Measurements from ENCODE around the gene SNX13.

Gene SNX13, protein sequence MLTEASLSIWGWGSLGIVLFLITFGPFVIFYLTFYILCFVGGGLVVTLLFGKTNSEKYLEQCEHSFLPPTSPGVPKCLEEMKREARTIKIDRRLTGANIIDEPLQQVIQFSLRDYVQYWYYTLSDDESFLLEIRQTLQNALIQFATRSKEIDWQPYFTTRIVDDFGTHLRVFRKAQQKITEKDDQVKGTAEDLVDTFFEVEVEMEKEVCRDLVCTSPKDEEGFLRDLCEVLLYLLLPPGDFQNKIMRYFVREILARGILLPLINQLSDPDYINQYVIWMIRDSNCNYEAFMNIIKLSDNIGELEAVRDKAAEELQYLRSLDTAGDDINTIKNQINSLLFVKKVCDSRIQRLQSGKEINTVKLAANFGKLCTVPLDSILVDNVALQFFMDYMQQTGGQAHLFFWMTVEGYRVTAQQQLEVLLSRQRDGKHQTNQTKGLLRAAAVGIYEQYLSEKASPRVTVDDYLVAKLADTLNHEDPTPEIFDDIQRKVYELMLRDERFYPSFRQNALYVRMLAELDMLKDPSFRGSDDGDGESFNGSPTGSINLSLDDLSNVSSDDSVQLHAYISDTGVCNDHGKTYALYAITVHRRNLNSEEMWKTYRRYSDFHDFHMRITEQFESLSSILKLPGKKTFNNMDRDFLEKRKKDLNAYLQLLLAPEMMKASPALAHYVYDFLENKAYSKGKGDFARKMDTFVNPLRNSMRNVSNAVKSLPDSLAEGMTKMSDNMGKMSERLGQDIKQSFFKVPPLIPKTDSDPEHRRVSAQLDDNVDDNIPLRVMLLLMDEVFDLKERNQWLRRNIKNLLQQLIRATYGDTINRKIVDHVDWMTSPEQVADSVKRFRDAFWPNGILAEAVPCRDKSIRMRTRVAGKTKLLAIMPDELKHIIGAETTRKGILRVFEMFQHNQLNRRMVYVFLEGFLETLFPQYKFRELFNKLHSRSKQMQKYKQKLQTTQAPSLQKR

DNA sequence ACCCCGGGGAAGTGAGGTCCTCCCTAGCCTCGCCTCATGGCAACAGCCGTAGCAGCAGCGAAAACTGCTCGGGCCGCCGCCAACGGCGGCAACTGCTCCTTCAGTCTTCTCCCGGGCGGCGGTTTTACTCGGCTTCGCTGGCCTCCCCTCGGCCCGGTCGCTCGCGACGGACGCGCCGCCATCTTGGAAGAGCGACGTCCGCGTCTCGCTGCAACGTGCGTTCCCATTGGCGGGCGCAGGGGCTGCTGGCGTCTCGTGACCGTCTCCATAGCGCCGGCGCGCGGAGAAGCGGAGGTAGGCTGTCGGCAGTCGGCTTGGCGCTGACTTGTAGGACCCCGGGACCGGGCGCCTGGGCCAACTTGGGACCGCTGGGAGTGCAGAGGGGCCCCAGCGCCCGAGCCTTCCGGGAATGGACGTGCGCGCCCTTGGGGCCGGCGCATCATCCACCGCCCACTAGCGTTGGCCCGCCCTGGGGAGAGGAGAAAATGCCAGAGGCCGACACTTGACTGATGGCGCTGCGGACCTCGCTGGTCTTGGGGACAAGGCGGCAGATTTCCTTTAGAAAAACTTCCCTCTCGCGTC lies at the start of gene SNX13:
TSS of gene SNX13 (minus strand) at position 193 of the 582 bp plus-strand sequence. CDS start 199 bp downstream, outside the sequence.
- peak; percentile 74 to 89 (median 79) for DNase-seq (ENCODE audit: low read depth in 2 of 3, low spot score in 1 of 3)

DNA sequence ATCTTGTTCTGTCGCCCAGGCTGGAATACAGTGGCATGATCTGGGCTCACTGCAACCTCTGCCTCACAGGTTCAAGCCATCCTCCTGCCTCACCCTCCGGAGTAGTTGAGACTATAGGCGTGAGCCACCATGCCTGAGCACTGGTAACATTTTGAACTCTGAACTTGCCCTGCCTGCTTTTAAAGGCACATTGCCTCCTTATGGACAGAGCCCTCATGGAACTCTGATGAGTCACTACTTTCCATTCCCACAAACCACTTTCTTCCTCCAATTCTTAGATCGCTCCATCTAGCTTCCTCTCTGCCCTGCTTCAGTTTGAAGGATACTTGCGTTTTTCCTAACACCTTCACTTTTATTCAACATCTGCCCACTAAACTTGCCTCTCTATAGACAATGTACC lies 49.3 kb upstream of the SNX13 start:
- no peak for DNase-seq (ENCODE audit: low read depth in 2 of 3, low spot score in 1 of 3)

DNA sequence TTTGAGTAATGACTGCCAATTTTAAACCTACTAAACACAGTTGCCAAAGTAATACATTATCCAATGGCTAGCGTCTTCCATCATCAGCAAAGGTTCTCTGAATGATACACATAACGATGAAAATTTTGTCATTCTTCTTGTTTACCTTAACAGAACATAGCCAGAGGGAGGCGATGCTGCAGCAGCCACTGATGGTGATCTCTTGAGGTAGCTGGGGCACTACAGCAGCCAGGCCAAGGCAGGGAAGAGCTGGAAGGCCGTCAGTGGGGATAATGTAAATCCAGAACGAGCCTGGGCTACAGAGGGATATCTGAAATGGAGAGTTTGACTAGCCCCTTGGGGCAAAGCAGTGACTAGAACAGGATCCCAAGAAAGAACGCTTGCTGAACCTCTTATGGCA lies 48.6 kb upstream of the SNX13 start:
- DNase-seq (ENCODE audit: low read depth in 2 of 3, low spot score in 1 of 3), result no peak

DNA sequence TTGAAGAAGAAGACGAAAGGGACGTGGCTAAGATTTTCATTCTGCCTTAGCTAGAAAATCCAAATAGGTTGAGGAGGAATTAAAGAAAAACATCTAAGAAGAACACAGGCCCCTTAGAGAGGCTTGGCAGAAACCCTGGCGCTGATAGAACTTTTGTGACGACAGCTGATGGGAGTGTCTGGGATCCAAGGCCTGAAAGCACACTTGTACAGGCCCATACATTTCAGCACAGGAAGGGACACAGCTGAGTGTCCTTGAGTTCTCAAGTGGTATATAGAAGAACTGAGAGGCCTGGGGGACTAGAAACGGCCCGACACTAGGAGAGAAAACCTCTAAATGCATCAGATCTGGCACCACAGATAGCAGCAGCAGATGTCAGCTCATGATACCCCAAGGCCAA lies 47.8 kb upstream of the SNX13 start:
- no peak for DNase-seq (ENCODE audit: low read depth in 2 of 3, low spot score in 1 of 3)

DNA sequence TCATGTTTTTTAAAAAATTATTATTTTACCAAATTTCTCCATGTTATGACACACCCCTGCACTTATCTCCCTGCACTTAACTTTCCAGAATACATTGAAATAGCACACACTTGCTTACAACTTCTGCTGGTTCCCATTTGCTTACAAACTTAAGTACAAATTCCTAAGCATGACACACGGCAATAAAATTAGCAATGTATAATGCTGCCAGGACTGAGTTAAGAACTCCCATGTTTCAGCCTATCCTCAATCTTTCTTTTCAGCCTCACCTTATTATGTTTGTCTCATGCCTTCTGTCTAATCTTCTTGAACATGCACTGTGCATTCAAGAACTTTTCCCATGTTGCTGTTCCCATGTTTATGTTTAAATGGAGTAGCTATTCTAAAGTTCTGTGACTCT lies 46.6 kb upstream of the SNX13 start:
- no peak for DNase-seq (ENCODE audit: low read depth in 2 of 3, low spot score in 1 of 3)

DNA sequence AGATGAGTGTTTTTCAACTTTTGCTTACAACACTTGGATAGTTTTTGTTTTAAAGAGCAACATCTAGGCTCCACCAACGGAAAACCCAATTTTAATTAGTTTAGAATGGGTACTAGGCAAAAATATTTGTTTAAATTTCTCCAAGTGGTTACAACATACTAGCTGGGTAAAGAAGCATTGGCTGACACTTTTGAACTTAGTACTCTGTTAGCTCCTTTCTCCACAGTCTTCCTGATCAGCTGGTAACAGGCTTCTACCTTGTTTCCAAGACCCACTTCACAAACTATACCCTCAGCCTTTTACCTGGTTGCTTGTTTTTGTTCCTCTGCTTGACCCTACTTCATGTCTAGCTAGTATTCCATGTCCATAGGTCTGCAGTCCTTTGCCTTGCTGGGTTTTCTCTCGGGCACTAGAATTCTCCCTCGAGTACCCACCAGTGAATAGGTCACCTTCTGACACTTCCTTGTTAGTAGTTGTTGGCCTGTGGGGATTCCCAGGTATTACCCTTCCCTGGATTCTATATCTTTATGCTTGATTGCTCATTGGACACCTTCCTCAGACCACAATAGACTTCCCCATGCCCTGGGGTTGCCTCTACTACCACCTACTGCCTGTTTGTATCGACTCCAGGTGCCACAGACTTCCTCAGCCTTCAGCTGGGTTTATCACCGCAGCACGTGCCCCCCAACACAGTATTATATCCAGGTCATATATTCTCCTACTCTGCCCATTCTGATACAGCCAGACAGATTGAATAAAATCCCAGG lies 45.4 kb upstream of the SNX13 start:
- no peak for DNase-seq (ENCODE audit: low read depth in 2 of 3, low spot score in 1 of 3)

DNA sequence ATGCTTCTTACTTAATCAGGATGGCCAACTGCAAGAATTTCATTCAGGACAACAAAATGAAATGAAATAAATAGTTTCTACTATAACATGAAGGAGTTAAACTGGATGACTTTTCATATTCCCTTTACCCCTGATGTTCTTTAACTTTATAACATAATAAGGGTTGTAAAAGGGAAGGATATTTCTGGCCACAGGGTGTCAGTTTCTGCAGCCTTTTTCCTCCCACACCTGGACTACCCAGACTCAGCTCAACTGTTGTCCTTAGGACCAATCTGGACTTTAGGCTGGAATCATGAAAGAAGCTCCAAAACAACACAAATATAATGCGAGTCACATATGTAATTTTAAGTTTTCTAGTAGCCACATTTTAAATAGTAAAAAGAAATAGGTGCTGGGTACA lies 44.0 kb upstream of the SNX13 start:
- DNase-seq (ENCODE audit: low read depth in 2 of 3, low spot score in 1 of 3), result no peak

DNA sequence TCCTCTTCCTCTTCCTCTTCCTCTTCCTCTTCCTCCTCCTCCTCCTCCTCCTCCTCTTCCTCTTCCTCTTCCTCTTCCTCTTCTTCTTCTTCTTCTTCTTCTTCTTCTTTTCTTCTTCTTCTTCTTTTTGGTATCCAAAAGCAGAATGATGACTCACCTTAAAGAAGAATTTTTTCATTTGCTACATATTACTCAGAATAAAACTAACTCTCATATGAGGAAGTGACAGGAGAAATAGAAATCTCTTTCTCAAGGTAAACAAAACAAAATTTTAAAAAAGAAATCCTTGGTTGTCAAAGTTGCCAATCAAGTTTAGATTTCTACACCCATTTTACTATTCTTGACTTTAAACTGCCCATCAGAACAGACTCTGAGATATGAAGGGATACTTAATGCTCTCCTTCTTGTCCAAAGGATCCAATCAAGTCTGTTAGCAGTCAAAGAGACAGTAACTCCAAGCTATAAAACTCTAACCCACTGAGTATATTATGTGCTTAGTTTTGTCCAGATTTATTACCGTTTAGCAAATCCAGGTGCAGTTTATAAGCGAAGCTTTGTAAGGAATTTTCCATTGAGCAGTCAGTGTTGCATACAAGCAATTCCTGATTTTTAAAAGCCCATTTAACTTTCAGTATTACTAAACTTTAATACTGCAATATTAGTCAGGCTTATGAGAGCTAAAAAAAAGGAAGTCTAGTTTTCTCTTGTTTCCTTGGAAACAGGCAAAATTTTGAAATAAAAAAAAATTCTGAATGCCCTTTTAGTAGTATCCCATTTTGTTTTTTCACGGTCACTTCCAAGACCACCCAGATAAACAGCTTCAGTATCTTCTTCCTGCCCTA lies 43.1 kb upstream of the SNX13 start:
- DNase-seq (ENCODE audit: low read depth in 2 of 3, low spot score in 1 of 3), result no peak

DNA sequence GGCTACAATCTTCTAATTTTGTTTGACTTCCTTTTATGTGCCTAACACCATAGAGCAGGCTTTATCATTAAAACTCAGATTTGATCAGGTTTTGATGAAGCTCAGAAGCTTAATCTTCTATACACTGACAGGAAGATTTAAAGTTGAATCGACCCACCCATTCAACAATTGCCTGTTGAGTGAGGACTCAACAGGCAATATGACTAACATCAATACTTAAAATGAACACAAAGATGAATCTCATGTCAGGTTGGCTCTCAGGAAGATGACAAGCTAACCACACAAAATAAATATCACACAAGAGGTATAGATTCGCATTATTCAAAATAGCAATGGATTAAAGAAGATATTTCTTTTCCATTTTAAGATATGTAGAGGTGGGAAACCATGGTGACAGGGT lies 36.7 kb upstream of the SNX13 start:
- DNase-seq (ENCODE audit: low read depth in 2 of 3, low spot score in 1 of 3), result no peak

DNA sequence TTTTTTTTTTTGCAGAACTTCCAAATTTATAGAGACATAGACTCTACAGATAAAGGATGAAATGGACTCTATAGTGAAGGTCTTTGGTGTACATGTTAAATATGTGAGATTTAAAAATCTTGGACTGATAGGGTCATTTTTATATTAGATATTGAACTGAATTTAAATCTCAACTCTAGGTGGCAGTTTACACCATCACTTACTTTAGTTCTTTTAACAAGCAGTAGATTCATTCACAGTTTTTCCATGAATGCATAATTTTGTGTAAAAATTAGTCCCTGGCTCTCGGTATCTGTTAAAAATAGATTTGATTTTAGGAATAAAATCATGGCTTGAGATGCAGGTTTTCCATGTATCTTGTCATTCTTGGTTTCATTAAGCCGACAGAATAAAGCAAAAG lies 31.1 kb upstream of the SNX13 start:
- no peak for DNase-seq (ENCODE audit: low read depth in 2 of 3, low spot score in 1 of 3)

DNA sequence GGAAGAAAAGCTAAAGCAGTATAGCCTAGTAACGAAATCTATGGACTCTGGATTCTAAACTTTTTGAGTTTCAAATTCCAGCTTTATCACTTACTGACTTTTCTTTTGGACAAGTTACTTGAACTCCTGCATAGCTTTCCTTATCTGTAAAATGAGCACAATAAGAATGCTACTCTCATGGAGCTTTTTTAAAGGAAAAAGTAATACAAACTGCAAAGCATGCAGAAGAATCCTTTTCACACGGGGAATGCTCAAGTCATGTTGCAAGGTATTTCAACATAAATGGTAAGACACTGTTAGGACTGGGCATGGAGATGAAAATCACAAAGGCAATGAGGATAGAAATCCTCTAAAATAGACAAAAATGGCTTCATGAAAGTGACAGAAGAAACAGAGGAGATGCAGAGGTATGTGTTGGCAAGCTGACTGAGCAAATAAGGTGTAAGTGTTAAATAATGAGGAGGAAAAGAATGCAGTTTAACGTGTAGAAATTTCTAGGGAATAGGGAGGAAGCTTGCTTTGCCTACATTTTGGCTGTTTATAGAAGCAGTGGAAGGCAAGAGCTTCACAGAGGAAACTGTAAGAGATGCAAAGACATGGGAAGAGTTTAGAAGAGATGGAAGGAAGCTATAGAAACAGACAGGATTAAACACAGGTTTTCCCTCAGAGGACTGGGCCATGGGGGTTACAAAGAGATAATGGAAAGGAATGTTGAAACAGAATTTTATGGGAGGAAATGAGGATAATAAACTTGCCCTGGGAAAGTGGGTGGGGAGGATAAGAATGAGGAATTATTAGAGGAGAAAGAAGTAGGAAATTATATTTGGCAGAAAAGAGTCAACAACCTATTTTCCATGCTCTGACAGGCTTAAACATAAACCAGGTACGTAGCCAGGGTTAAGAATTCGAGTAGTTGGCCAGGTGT lies 28.8 kb upstream of the SNX13 start:
- no peak for DNase-seq (ENCODE audit: low read depth in 2 of 3, low spot score in 1 of 3)

DNA sequence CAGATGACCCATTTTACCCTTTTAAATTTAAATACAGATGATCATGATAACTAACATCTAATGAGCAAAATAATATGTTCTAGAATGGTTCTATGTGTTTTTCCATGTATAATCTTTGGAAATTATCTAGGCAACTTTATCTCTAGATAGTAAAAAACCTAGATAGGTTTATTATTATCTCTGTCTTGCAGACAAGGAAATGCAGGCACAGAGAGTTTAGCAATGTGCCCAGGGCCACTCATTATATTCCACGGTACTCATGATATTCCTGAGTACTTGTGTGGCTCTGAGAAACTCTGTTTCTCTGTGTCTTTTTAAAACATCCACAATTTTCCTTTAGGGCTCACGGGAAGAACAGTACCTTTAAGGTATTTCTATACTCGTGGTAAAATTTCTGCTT lies 26.4 kb upstream of the SNX13 start:
- DNase-seq (ENCODE audit: low read depth in 2 of 3, low spot score in 1 of 3), result no peak

DNA sequence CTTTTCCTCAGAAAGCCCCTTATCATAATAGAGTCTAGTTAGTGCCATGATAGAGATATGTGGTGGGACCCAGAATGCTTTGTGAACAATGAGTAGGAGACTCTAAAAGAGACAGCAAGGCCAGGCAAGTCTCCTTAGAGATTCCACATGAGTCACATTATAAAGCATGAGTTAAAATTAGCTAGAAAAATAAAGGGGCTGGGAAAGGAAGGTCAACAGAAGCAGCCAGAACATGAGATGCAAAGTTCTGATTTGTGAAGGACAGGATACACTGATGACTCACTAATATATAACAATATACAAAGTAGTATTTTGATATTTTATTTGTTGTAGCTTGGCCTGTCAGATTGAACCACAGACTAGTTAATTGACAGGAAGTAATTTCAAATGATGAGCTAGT lies 25.3 kb upstream of the SNX13 start:
- no peak for DNase-seq (ENCODE audit: low read depth in 2 of 3, low spot score in 1 of 3)

DNA sequence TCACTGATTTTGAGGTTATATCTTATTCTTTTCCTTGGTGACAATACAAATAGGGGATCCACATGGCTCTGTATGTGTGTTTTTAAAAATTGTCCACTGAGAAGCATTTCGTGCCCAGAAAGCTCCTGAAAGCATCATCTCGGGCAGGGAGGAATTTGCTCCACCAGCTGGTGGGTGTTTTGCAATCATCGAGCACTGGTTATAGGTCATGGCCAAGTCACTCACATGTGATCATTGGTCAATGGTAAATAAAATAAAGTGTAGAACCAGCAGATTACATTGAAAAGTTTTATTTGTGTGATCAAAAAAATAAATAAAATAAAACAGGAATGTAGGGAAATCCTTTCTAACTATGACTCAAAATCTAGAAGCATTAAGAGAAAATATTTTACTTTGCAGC lies 23.0 kb upstream of the SNX13 start:
- DNase-seq (ENCODE audit: low read depth in 2 of 3, low spot score in 1 of 3), result no peak

DNA sequence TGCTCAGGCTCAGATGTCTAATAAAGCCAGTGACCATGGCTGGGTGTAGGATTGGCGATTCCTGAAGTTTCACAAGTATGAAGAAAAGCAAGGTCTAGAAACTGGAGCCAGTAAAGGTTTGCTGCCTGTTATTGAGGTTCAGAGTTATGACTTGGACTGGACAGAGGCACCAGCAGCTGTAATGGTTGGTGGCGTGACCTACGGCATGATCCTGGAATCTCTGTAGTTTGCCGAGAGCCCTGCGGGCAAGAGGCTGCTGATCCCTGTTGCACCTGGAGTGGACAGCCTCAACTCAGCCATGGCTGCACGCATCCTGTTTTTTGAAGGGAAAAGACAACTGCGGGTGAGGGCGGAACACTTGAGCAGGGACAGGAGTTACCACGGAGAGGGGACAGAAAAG lies 22.4 kb upstream of the SNX13 start:
- DNase-seq (ENCODE audit: low read depth in 2 of 3, low spot score in 1 of 3), result no peak

DNA sequence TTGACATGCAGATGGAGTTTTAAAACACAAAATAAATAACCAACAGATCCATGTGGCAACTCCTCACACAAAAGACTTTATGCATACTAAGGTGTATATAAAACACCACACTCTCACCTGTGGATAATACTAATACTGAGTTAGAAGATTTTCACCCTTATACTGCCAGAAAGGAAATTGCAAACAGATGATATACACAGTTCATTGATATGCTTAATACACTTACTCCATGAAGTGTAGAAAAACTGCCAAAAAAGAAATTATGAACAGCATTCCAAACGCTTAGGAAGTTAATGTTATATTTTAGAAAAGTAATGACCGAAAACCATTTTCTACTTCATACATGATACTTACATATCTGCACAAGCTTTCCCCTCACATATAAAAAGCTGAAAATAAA lies 17.6 kb upstream of the SNX13 start:
- DNase-seq (ENCODE audit: low read depth in 2 of 3, low spot score in 1 of 3), result no peak

DNA sequence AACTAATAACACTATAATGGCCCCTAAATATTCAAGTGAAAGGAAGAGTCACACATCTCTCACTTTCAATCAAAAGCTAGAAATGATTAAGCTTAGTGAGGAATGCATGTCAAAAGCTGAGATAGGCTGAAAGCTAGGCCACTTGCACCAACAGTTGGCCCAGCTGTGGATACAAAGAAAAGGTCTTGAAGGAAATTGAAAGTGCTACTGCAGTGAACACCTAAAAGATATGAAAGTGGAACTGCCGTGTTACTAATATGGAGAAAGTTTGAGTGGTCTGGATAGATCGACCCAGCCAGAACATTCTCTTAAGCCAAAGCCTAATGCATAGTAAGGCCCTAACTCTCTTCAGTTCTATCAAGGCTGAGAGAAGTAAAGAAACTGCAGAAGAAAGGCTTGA lies 12.1 kb upstream of the SNX13 start:
- peak in 2 of 3 donors; percentile 12 to 27 for DNase-seq (ENCODE audit: low read depth in 2 of 3, low spot score in 1 of 3)

DNA sequence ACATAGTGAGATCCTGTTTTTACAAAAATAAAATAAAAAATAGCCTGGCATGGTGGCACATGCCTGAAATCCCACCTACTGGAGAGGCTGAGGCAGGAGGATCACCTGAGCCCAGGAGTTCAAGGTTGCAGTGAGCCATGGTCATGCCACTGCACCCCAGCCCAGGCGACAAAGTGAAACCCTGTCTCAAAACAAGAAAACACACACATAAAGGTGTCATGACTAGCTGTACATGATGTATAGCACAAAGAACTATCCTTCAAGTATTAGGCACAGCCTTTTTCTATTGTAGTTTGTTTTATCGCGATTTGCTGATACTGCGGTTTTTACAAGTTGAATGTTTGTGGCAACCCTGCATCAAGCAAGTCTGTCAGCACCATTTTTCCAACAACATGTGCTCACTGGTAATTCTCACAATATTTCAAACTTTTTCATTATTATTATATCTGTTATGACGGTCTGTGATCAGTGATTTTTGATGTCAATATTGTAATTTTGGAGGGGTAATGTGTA lies 11.5 kb upstream of the SNX13 start:
- no peak for DNase-seq (ENCODE audit: low read depth in 2 of 3, low spot score in 1 of 3)
